SH-SY5Y (cell line): ENCODE measurements around the gene TTC33.

Experiments used
- GATA2 ChIP-seq: IDR thresholded peaks from 2 replicates; pipeline ENCODE4 v1.6.1; 2011; ENCODE audit warnings: mild to moderate bottlenecking, low read depth, low read length
- GATA3 ChIP-seq: IDR thresholded peaks from 2 replicates; pipeline ENCODE4 v1.6.1; 2011; ENCODE audit warnings: low read depth, mild to moderate bottlenecking, low read length, moderate library complexity

The TTC33 gene

GRCh38 chr5:40599676-40600075, 156.1 kb downstream of the TTC33 start:
- TF ChIP-seq GATA3: no peak
- TF ChIP-seq GATA2: no peak

GRCh38 chr5:40594811-40595210, 160.9 kb downstream of the TTC33 start:
- no peak for TF ChIP-seq GATA3
- no peak for TF ChIP-seq GATA2

GRCh38 chr5:40587376-40587775, 168.4 kb downstream of the TTC33 start:
- TF ChIP-seq GATA3 (no peak), GATA2 (no peak)

- TF ChIP-seq GATA2: no peak
- no peak for TF ChIP-seq GATA3
Observed at GRCh38 chr5:40585537-40586267, 170.1 kb downstream of the TTC33 start.

GRCh38 chr5:40584054-40584453, 171.7 kb downstream of the TTC33 start:
- no peak for TF ChIP-seq GATA3

GRCh38 chr5:40578501-40579451, 177.0 kb downstream of the TTC33 start:
- no peak for TF ChIP-seq GATA2
- TF ChIP-seq GATA3: no peak

GRCh38 chr5:40577718-40578117, 178.0 kb downstream of the TTC33 start:
- TF ChIP-seq GATA3 (no peak), GATA2 (no peak)

- TF ChIP-seq GATA3 (no peak), GATA2 (no peak)
Observed at GRCh38 chr5:40575921-40576320, 179.8 kb downstream of the TTC33 start.

- TF ChIP-seq GATA2: no peak
- TF ChIP-seq GATA3: no peak
Observed at GRCh38 chr5:40575411-40575810, 180.3 kb downstream of the TTC33 start.

- TF ChIP-seq GATA3 (no peak), GATA2 (no peak)
Observed at GRCh38 chr5:40572937-40573336, 182.8 kb downstream of the TTC33 start.

GRCh38 chr5:40572391-40572790, 183.4 kb downstream of the TTC33 start:
- TF ChIP-seq GATA2 (no peak), GATA3 (no peak)

- TF ChIP-seq GATA3: no peak
- TF ChIP-seq GATA2: no peak
Observed at GRCh38 chr5:40571729-40572128, 184.0 kb downstream of the TTC33 start.

- no peak for TF ChIP-seq GATA3
- no peak for TF ChIP-seq GATA2
Observed at GRCh38 chr5:40570408-40571129, 185.2 kb downstream of the TTC33 start.

GRCh38 chr5:40569546-40570270, 186.1 kb downstream of the TTC33 start:
- no peak for TF ChIP-seq GATA3
- no peak for TF ChIP-seq GATA2

GRCh38 chr5:40568548-40568947, 187.2 kb downstream of the TTC33 start:
- TF ChIP-seq GATA3 (no peak), GATA2 (no peak)
